Osteocyte (in vitro differentiated cells): ENCODE results near the gene LRRC17. TPM values are rescaled to one million over a fixed set of nuclear protein-coding genes. Genes with fewer than 3 reads are reported as not detected.

Experiments used
- DNase-seq: peaks from one replicate; pipeline ENCODE4 v3.0.0; 2021; ENCODE audit warnings: mixed read lengths; ENCODE audit not compliant: unreplicated experiment; ENCODE audit errors: extremely low spot score
- H3K27ac Mint-ChIP-seq: one replicate; pipeline ENCODE4 v1.8.0; 2021; ENCODE audit warnings: mild to moderate bottlenecking, mixed read lengths; ENCODE audit not compliant: unreplicated experiment
- H3K27me3 Mint-ChIP-seq: one replicate; pipeline ENCODE4 v1.8.0; 2021; ENCODE audit warnings: mixed read lengths; ENCODE audit not compliant: unreplicated experiment
- H3K36me3 Mint-ChIP-seq: one replicate; pipeline ENCODE4 v1.8.0; 2021; ENCODE audit warnings: mixed read lengths; ENCODE audit not compliant: unreplicated experiment
- H3K4me1 Mint-ChIP-seq: one replicate; pipeline ENCODE4 v1.8.0; 2021; ENCODE audit warnings: mixed read lengths; ENCODE audit not compliant: unreplicated experiment
- H3K4me3 Mint-ChIP-seq: one replicate; pipeline ENCODE4 v1.8.0; 2021; ENCODE audit warnings: mild to moderate bottlenecking, moderate library complexity, mixed read lengths; ENCODE audit not compliant: unreplicated experiment
- H3K9me3 Mint-ChIP-seq: one replicate; pipeline ENCODE4 v1.8.0; 2021; ENCODE audit warnings: mixed read lengths; ENCODE audit not compliant: unreplicated experiment
- total RNA-seq: library from RNA; stranded (reverse); gene quantifications from 2 replicates; pipeline ENCODE4 v1.2.1, GENCODE V29; 2021
- TF ChIP-seq, protein P1 (sequence below): fragments of 200-600 bp; sonication (generic); IDR thresholded peaks from 2 replicates; pipeline ENCODE4 v1.5.0; 2021; ENCODE audit warnings: antibody characterized with exemption, mild to moderate bottlenecking, moderate library complexity

Gene LRRC17
- total RNA-seq, 1 donor from 2014 or later: 12.4 TPM

DNA sequence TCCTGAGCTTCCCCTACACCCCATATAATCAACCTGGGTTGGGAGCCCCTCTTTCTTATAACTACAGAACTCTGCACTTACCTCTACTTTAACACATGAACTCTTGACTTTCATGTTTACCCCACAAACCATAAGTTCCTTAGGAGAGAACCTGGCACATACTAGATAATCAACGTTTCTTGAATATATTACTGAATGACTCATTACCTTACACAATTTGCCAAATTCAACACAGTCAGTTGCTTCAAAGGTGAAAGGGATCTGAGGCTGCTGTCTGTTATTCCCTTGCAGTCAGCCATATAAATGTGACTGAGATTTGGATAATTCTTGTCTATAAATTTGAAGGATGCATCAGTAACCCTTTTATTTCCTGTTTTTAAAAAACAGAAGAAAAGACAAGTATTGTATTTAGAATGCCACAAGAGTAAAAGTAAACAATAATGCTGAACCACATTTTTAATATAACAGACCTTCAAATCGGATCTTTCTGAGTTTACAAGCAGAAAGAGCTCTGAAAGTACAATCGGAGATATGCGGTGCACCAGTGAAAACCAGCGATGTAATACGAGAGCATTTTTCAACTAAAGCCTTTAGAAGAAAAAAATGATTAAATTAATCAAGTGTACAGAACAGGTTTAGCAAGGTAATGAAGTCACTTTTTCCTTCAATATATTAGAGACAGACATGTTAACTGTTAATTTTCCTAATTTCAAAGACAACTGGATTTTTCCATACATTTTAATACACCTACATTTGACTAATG is 29.5 kb upstream of the LRRC17 start:
- Mint-ChIP-seq H3K27me3 (no peaks in the 10 kb centered on the region), H3K9me3 (peaks cover 8% of the 10 kb centered on the region), H3K4me3 (no peak overlapping the region), H3K4me1 (peaks cover 12% of the 10 kb centered on the region), H3K36me3 (peaks cover 2% of the 10 kb centered on the region), H3K27ac (no peak overlapping the region)
- TF ChIP-seq, protein P1, sequence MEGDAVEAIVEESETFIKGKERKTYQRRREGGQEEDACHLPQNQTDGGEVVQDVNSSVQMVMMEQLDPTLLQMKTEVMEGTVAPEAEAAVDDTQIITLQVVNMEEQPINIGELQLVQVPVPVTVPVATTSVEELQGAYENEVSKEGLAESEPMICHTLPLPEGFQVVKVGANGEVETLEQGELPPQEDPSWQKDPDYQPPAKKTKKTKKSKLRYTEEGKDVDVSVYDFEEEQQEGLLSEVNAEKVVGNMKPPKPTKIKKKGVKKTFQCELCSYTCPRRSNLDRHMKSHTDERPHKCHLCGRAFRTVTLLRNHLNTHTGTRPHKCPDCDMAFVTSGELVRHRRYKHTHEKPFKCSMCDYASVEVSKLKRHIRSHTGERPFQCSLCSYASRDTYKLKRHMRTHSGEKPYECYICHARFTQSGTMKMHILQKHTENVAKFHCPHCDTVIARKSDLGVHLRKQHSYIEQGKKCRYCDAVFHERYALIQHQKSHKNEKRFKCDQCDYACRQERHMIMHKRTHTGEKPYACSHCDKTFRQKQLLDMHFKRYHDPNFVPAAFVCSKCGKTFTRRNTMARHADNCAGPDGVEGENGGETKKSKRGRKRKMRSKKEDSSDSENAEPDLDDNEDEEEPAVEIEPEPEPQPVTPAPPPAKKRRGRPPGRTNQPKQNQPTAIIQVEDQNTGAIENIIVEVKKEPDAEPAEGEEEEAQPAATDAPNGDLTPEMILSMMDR: no peak
- DNase-seq: no peak

GRCh38 chr7:102888561-102889233 is 24.1 kb upstream of the LRRC17 start:
- Mint-ChIP-seq H3K4me3 (no peak overlapping the region), H3K36me3 (peaks cover 2% of the 10 kb centered on the region), H3K9me3 (peaks cover 8% of the 10 kb centered on the region), H3K4me1 (peaks cover 53% of the 10 kb centered on the region), H3K27ac (peak overlapping the region; percentile 61), H3K27me3 (no peaks in the 10 kb centered on the region)
- DNase-seq: no peak
- TF ChIP-seq, protein P1: no peak

GRCh38 chr7:102889851-102890250 is 22.9 kb upstream of the LRRC17 start:
- Mint-ChIP-seq H3K27me3 (no peaks in the 10 kb centered on the region), H3K27ac (peak overlapping the region; percentile 87), H3K4me3 (no peak overlapping the region), H3K36me3 (peaks cover 2% of the 10 kb centered on the region), H3K4me1 (peaks cover 59% of the 10 kb centered on the region), H3K9me3 (peaks cover 8% of the 10 kb centered on the region)
- DNase-seq: no peak
- TF ChIP-seq, protein P1: no peak

DNA sequence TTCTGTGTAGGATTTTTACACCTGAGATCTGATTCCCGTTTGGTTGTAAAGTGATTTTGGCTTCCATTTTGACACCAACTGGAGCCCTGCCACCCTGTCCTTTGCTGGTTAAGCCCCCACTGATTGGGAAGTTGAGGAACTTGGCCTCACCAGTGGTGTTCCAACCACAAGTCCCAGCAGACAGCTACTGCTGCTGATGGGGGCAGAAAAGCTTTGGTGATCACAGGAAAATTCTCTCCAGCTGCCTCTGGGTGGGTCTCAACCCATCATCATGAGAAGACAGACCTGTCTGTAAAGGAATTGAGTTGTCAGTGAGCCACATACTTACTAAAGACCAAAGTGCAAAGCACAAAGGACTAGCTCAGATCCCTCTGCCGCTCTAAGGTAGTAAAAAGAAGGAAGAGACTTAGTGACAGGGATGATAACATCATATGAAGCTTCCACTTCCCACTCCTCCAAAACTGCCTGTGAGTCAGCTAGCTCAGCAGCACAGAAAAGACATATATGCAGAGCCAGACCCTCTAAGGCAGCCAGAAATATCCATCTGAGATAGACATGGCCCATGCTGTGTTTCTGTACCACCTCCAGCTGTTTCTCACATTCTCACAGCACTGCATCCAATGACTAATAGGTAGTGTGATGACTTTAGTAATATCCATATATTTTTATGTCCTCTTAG is 22.4 kb upstream of the LRRC17 start:
- H3K4me1 Mint-ChIP-seq: peaks cover 61% of the 10 kb centered on the region
- peaks cover 2% of the 10 kb centered on the region for H3K36me3 Mint-ChIP-seq
- peaks cover 6% of the 10 kb centered on the region for H3K9me3 Mint-ChIP-seq
- no peak overlapping the region for H3K4me3 Mint-ChIP-seq
- H3K27ac Mint-ChIP-seq: peak overlapping the region; percentile 87
- DNase-seq: no peak
- TF ChIP-seq, protein P1: no peak
- H3K27me3 Mint-ChIP-seq: no peaks in the 10 kb centered on the region
